ENCODE data around the gene OOSP2. TPM values are rescaled to one million over a fixed set of nuclear protein-coding genes. Genes with fewer than 3 reads are reported as not detected.

Gene OOSP2
- total RNA-seq (2021; fragmentation: NEBNext Ultra II Directional; extraction: Animal tissue kit (Norgen Biotek cat#: 25700)): not detected
- long read RNA-seq: 0 reads

- Mint-ChIP-seq H3K27ac (no peak within 1 kb of the TSS), H3K9me3 (peaks cover 10% of the 10 kb centered on the region), H3K27me3 (ENCODE audit: insufficient read depth) (no peaks in the 10 kb centered on the region), H3K36me3 (ENCODE audit: low read depth) (no peaks in the 10 kb centered on the region), H3K4me3 (no peak within 1 kb of the TSS), H3K4me1 (ENCODE audit: low read depth) (no peaks in the 10 kb centered on the region)
- no peak for TF ChIP-seq CTCF (IDR thresholded peaks at IDR 0.05)
- DNase-seq: no peak
These were observed at the start of gene OOSP2 for GRCh38 chr11:60040109-60040508. TSS of gene OOSP2 (plus strand) at chr11:60040409. CDS start at chr11:60040460, 51 bp downstream.

GRCh38 chr11:59990421-59990820 is 49.8 kb upstream of the OOSP2 start:
- peaks cover 24% of the 10 kb centered on the region for H3K9me3 Mint-ChIP-seq
- no peaks in the 10 kb centered on the region for H3K4me1 Mint-ChIP-seq (ENCODE audit: low read depth)
- H3K27ac Mint-ChIP-seq: no peak overlapping the region
- no peak for DNase-seq
- TF ChIP-seq CTCF (IDR thresholded peaks at IDR 0.05): no peak
- no peaks in the 10 kb centered on the region for H3K36me3 Mint-ChIP-seq (ENCODE audit: low read depth)
- H3K27me3 Mint-ChIP-seq (ENCODE audit: insufficient read depth): no peaks in the 10 kb centered on the region
- H3K4me3 Mint-ChIP-seq: no peak overlapping the region

GRCh38 chr11:59992425-59992824 is 47.8 kb upstream of the OOSP2 start:
- H3K27ac Mint-ChIP-seq: no peak overlapping the region
- no peak for DNase-seq
- H3K27me3 Mint-ChIP-seq (ENCODE audit: insufficient read depth): no peaks in the 10 kb centered on the region
- no peak for TF ChIP-seq CTCF (IDR thresholded peaks at IDR 0.05)
- no peaks in the 10 kb centered on the region for H3K36me3 Mint-ChIP-seq (ENCODE audit: low read depth)
- H3K4me1 Mint-ChIP-seq (ENCODE audit: low read depth): no peaks in the 10 kb centered on the region
- H3K4me3 Mint-ChIP-seq: no peak overlapping the region
- peaks cover 24% of the 10 kb centered on the region for H3K9me3 Mint-ChIP-seq

- no peaks in the 10 kb centered on the region for H3K27me3 Mint-ChIP-seq (ENCODE audit: insufficient read depth)
- no peak for DNase-seq
- H3K27ac Mint-ChIP-seq: no peak overlapping the region
- TF ChIP-seq CTCF (IDR thresholded peaks at IDR 0.05): no peak
- H3K4me1 Mint-ChIP-seq (ENCODE audit: low read depth): no peaks in the 10 kb centered on the region
- H3K4me3 Mint-ChIP-seq: no peak overlapping the region
- no peaks in the 10 kb centered on the region for H3K36me3 Mint-ChIP-seq (ENCODE audit: low read depth)
- H3K9me3 Mint-ChIP-seq: peaks cover 20% of the 10 kb centered on the region
These were observed 42.4 kb upstream of the OOSP2 start for GRCh38 chr11:59997800-59998199.

GRCh38 chr11:59999691-60000090 is 40.5 kb upstream of the OOSP2 start:
- no peak for DNase-seq
- no peaks in the 10 kb centered on the region for H3K4me1 Mint-ChIP-seq (ENCODE audit: low read depth)
- no peak for TF ChIP-seq CTCF (IDR thresholded peaks at IDR 0.05)

GRCh38 chr11:60003729-60004128 is 36.5 kb upstream of the OOSP2 start:
- H3K9me3 Mint-ChIP-seq: peaks cover 12% of the 10 kb centered on the region
- no peak for TF ChIP-seq CTCF (IDR thresholded peaks at IDR 0.05)
- H3K27ac Mint-ChIP-seq: no peak overlapping the region

More at GRCh38 chr11:59999691-60000090, 40.5 kb upstream of the OOSP2 start:
- Mint-ChIP-seq H3K9me3 (peaks cover 15% of the 10 kb centered on the region), H3K27ac (no peak overlapping the region), H3K4me3 (no peak overlapping the region), H3K36me3 (ENCODE audit: low read depth) (no peaks in the 10 kb centered on the region), H3K27me3 (ENCODE audit: insufficient read depth) (peaks cover 2% of the 10 kb centered on the region; the same call in 1 of the 2 replicates)

More at GRCh38 chr11:60003729-60004128, 36.5 kb upstream of the OOSP2 start:
- Mint-ChIP-seq H3K27me3 (ENCODE audit: insufficient read depth) (peaks cover 2% of the 10 kb centered on the region; the same call in 1 of the 2 replicates), H3K4me1 (ENCODE audit: low read depth) (no peaks in the 10 kb centered on the region), H3K4me3 (no peak overlapping the region), H3K36me3 (ENCODE audit: low read depth) (no peaks in the 10 kb centered on the region)
- DNase-seq: no peak
